ENCODE data around the gene MYDGF. TPM values are rescaled to one million over a fixed set of nuclear protein-coding genes. Genes with fewer than 3 reads are reported as not detected.

MYDGF gene
- total RNA-seq, 1 donor from 2014 or later, result 314 TPM

GRCh38 chr19:4692251-4693077, 22.3 kb upstream of the MYDGF start:
- TF ChIP-seq CTCF (IDR thresholded peaks at IDR 0.05; ENCODE audit: insufficient read depth, low read length, severe bottlenecking), result no peak
- no peak for FAIRE-seq
- Histone ChIP-seq H3K4me3 (ENCODE audit: low read depth, low read length) (no peak overlapping the region), H3K27me3 (ENCODE audit: control insufficient read depth, insufficient read depth, low read length) (no peaks in the 10 kb centered on the region), H3K36me3 (ENCODE audit: control insufficient read depth, insufficient read depth, low read length) (peaks cover 59% of the 10 kb centered on the region)
- no peak for DNase-seq (ENCODE audit: low read depth)

- no peak for TF ChIP-seq CTCF (IDR thresholded peaks at IDR 0.05; ENCODE audit: insufficient read depth, low read length, severe bottlenecking)
- FAIRE-seq, result no peak
- no peak for DNase-seq (ENCODE audit: low read depth)
- Histone ChIP-seq H3K4me3 (ENCODE audit: low read depth, low read length) (no peak overlapping the region), H3K36me3 (ENCODE audit: control insufficient read depth, insufficient read depth, low read length) (peaks cover 60% of the 10 kb centered on the region), H3K27me3 (ENCODE audit: control insufficient read depth, insufficient read depth, low read length) (no peaks in the 10 kb centered on the region)
Observed at GRCh38 chr19:4691373-4691772, 21.2 kb upstream of the MYDGF start.

GRCh38 chr19:4690361-4690760, 20.2 kb upstream of the MYDGF start:
- no peak for TF ChIP-seq CTCF (IDR thresholded peaks at IDR 0.05; ENCODE audit: insufficient read depth, low read length, severe bottlenecking)
- no peak for DNase-seq (ENCODE audit: low read depth)
- Histone ChIP-seq H3K36me3 (ENCODE audit: control insufficient read depth, insufficient read depth, low read length) (peaks cover 58% of the 10 kb centered on the region), H3K27me3 (ENCODE audit: control insufficient read depth, insufficient read depth, low read length) (no peaks in the 10 kb centered on the region), H3K4me3 (ENCODE audit: low read depth, low read length) (no peak overlapping the region)
- FAIRE-seq, result peak; percentile 99

GRCh38 chr19:4689403-4689802, 19.3 kb upstream of the MYDGF start:
- FAIRE-seq, result no peak
- DNase-seq (ENCODE audit: low read depth), result no peak

GRCh38 chr19:4688587-4688986, 18.4 kb upstream of the MYDGF start:
- H3K27me3 ChIP-seq (ENCODE audit: control insufficient read depth, insufficient read depth, low read length), result no peaks in the 10 kb centered on the region
- no peak for DNase-seq (ENCODE audit: low read depth)
- H3K4me3 ChIP-seq (ENCODE audit: low read depth, low read length), result no peak overlapping the region
- TF ChIP-seq CTCF (IDR thresholded peaks at IDR 0.05; ENCODE audit: insufficient read depth, low read length, severe bottlenecking), result no peak
- H3K36me3 ChIP-seq (ENCODE audit: control insufficient read depth, insufficient read depth, low read length), result peaks cover 63% of the 10 kb centered on the region
- no peak for FAIRE-seq

More at GRCh38 chr19:4689403-4689802, 19.3 kb upstream of the MYDGF start:
- H3K36me3 ChIP-seq (ENCODE audit: control insufficient read depth, insufficient read depth, low read length), result peaks cover 57% of the 10 kb centered on the region
- H3K4me3 ChIP-seq (ENCODE audit: low read depth, low read length), result no peak overlapping the region
- H3K27me3 ChIP-seq (ENCODE audit: control insufficient read depth, insufficient read depth, low read length), result no peaks in the 10 kb centered on the region
- TF ChIP-seq CTCF (IDR thresholded peaks at IDR 0.05; ENCODE audit: insufficient read depth, low read length, severe bottlenecking), result no peak

Measured in bronchial epithelial cell (primary cell).